GM18517 (cell line): ENCODE measurements around the gene LSM14A.

Source experiments
- ATAC-seq: cut with Tn5 transposase; IDR thresholded peaks from one replicate; pipeline ENCODE4 v1.9.1; 2021; ENCODE audit warnings: mild to moderate bottlenecking, moderate library complexity; ENCODE audit not compliant: unreplicated experiment

LSM14A gene

GRCh38 chr19:34278783-34279182 lies 106.5 kb downstream of the LSM14A start:
- ATAC-seq = no peak
